CD4-positive, alpha-beta T cell treated with Interleukin-4 for 1 hour (primary cell): Measurements from ENCODE around the gene NUDT17.

Experiments
- DNase-seq, 2 donors: peaks; one replicate each; pipeline ENCODE4 v3.0.0-alpha.2; 2020 to 2022

Gene NUDT17

GRCh38 chr1:145849356-145850160 is 4.1 kb downstream of the NUDT17 start:
- DNase-seq = no peak

GRCh38 chr1:145855426-145855948 is 10.1 kb downstream of the NUDT17 start:
- no peak for DNase-seq

- no peak for DNase-seq
These were observed 11.7 kb downstream of the NUDT17 start for GRCh38 chr1:145857170-145857569.

GRCh38 chr1:145858238-145858900 is 12.9 kb downstream of the NUDT17 start:
- DNase-seq = peak in 1 of 2 donors; percentile 60

DNA sequence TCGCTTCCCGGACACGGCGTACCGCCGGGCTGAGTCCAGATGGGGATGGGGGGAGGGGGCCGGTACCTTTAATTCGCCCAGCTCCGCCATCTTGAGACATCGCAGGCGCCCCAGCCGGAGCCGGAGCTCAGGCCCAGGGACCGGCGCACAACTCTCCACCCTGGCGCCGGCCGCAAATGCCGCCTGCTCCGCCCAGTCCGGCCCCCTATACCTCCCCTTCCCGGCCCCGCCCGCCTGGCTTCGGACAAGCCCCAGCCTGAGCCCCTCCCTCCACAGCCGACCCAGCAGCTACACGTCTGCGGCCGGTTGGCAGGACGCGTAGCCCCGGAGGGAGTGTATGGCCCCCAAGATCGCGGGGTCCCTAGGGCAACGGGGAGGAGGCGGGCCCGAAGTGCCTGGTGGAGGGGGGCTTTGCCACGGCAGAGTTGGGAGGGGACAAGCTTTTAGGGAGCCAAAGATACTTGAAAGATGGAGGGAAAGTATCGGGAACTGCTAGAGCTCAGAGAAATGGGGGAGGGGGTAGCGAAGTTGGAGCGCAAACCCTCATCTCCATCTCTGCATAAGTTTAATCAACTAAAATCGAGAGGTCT is 13.6 kb downstream of the NUDT17 start, which contains the start of gene PIAS3:
TSS of gene PIAS3 (minus strand) at position 181 of the 590 bp plus-strand sequence. CDS start at position 90, 91 bp downstream.
- DNase-seq = peak; percentile 85 to 86

GRCh38 chr1:145859491-145860023 is 14.1 kb downstream of the NUDT17 start:
- DNase-seq = peak; percentile 70 to 74

DNA sequence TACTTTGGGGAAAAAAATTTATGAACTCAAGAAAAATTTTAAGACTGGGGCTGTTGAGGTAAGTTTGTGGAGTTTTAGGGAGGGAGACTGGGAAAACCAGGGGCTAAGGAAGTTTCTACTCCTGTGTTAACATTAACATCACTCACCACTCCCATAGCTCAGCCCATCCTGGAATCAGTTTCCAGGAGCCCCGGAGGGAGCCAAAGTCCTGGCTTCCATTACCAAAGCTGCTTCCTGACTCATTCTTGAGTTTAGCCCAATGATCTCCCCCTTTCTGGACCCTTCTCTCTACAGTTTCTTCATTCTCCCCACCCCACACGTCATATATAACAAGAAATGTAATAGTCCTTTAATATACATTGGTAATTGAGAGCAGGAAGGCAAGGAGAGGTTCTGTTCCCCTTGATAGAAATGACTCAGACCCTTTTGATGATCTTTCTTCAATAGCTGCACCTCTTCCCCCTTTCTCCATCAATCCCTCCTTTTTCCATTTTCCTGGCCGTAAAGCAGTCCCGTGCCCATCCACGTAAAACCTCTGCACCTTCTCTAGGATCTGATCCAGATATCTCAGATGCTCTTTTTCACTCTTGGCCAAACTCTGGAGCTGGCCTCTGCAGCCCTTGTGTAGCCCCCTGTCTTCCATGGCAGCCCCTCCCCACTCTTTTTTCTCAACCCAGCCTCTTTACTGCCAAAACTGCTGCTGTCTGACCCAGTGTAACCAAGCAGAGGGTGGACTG is 18.0 kb downstream of the NUDT17 start:
- no peak for DNase-seq

DNA sequence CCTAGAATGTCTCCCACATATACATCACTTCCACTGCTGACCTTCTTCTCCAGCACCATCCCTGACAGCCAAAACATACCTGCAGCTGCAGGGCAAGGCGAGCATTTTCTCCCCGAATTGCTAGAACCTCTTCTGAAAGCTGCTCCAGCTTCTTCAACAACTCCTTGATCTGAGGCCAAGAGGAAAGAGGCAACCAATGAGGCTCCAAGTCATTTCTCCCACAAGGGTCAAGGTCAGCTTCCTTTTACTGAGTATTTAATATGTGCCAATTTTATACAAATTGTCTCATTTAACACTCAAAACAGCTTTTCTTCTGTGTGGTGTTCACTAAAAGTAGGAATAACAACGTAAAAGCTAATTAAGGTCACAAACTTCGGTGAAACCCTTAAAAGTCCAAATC is 22.8 kb downstream of the NUDT17 start:
- DNase-seq = no peak

GRCh38 chr1:145871994-145872924 is 26.8 kb downstream of the NUDT17 start:
- peak; percentile 27 to 33 for DNase-seq

- DNase-seq = no peak
These were observed 29.2 kb downstream of the NUDT17 start for GRCh38 chr1:145874646-145875045.

- no peak for DNase-seq
These were observed 32.6 kb downstream of the NUDT17 start for GRCh38 chr1:145877923-145878486.

GRCh38 chr1:145878724-145879123 is 33.3 kb downstream of the NUDT17 start:
- no peak for DNase-seq

- DNase-seq = no peak
These were observed 34.3 kb downstream of the NUDT17 start for GRCh38 chr1:145879775-145880174.

DNA sequence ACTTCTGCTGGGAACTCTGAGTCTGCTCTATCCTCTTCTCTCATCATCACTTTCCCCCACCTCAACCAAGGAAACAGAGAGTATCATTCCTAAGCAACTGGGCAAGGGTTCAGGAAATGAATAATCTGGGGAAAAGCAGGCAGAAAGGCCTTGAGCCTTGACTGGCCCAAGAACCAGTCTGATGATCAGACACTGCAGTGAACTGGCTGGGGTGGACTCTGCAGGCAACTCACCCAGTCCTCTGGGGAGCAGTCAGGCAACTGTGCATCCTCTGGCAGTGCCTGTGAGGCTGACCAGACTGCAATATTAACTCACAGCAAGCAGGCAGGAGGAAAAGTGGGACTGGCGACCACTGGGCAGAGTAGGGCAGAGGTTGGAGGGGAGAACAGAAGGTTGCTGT is 39.2 kb downstream of the NUDT17 start:
- DNase-seq = no peak

GRCh38 chr1:145885738-145886287 is 40.4 kb downstream of the NUDT17 start, which contains the start of gene ANKRD35:
Gene ANKRD35 (minus strand): TSS chr1:145885866. CDS start chr1:145885758, 108 bp downstream.
- peak; percentile 87 to 88 for DNase-seq

GRCh38 chr1:145886390-145886789 is 41.0 kb downstream of the NUDT17 start:
- no peak for DNase-seq

DNA sequence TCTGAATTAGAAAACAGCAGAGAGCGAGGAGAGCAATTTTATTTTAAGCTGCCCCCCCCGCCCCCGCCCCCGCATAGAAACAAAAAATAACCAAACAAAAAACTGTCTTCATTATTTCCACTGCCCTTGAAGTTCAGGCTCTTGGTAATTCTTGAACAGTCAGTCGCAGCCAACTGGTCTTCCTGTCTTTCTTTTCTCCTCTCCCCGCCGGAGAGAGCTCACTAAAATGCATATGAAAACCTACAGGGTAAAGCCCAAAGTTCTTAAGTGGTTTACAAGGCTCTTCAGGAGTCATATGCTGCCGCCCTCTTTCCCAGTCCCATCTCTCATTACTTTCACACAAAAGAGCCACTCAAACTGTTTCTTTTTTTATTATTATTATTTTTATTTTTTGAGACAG is 41.4 kb downstream of the NUDT17 start:
- no peak for DNase-seq

DNA sequence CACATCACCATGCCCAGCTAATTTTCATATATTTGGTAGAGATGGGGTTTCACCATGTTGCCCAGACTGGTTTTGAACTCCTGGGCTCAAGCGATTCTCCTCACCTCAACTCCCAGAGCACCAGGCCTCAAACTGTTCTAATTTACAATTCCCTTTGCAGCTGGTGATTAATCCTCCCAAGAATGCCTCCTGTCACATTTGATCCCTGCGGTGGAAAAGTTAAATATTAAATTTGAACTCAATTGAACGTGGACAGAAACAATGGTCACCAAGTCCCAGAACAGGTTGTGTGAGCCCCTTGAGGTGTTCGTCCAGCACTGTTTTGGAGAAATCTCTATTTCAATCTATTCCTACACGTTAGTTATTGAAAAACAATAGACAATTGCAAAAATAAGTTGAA is 42.2 kb downstream of the NUDT17 start:
- no peak for DNase-seq

DNA sequence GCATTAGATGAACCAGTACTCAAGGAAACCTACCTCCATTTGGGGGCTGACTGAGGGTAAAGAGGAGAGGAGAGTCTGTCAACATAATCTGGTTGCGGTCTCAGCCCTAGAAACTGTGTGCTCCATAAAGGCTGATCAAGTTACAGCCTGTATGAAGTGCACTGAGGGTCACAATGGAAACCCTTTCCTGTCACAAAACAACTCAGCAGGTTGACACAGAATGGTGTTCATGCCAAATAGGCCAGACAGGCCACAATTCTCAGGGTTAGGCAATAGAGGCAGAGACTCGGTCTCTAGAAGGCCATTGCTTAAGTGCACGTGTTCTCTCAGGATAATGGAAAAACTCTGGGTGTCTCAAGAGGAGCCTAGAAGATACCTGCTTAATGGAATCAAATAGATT is 44.3 kb downstream of the NUDT17 start:
- no peak for DNase-seq

- no peak for DNase-seq
These were observed 45.7 kb downstream of the NUDT17 start for GRCh38 chr1:145891143-145891542.
